HepG2 (cell line): ENCODE data around the gene PRKCE.

Source experiments
- BCL6 ChIP-seq: IDR thresholded peaks from 2 replicates; pipeline ENCODE4 v1.6.1; 2016; ENCODE audit warnings: missing genetic modification reagents, missing compliant biosample characterization
- CBX2 ChIP-seq, 2 experiments: fragments of 200-600 bp in 1 of 2; sonication (generic); formaldehyde crosslinking in 1 of 2; IDR thresholded peaks; 2 replicates each; pipeline versions ENCODE4 v1.7.0 to v1.8.1; 2018 to 2022; ENCODE audit warnings: low read depth in 2 of 2, low read length in 1 of 2, mild to moderate bottlenecking in 1 of 2, missing genetic modification reagents in 1 of 2
- CTCF ChIP-seq: sonication (generic); formaldehyde crosslinking; IDR thresholded peaks from 2 replicates; pipeline ENCODE4 v1.5.0; 2020; ENCODE audit warnings: mild to moderate bottlenecking, missing genetic modification reagents, moderate library complexity
- ELF4 ChIP-seq: sonication (generic); formaldehyde crosslinking; IDR thresholded peaks from 2 replicates; pipeline ENCODE4 v1.5.0; 2020; ENCODE audit warnings: missing genetic modification reagents, mild to moderate bottlenecking, moderate library complexity, borderline replicate concordance
- EP300 ChIP-seq, 3 experiments: sonication (generic) in 1 of 3; formaldehyde crosslinking in 1 of 3; IDR thresholded peaks; 2 replicates each; pipeline versions ENCODE4 v1.5.1 to v1.6.1; 2011 to 2020; ENCODE audit warnings: low read depth in 2 of 3, low read length in 2 of 3, borderline replicate concordance in 1 of 3, improper control_type of control experiment in 1 of 3, mild to moderate bottlenecking in 1 of 3, missing genetic modification reagents in 1 of 3, moderate library complexity in 1 of 3
- FOXP1 ChIP-seq, 2 experiments: fragments of 450-650 bp in 1 of 2; IDR thresholded peaks; 2 replicates each; pipeline ENCODE4 v1.6.1; 2017 to 2018; ENCODE audit warnings: antibody characterized with exemption in 1 of 2
- HDAC1 ChIP-seq: sonication (generic); formaldehyde crosslinking; IDR thresholded peaks from 2 replicates; pipeline ENCODE4 v1.5.1; 2020; ENCODE audit warnings: mild to moderate bottlenecking, missing genetic modification reagents
- NFRKB ChIP-seq: fragments of 450-650 bp; IDR thresholded peaks from 2 replicates; pipeline ENCODE4 v1.6.1; 2017
- ZNF274 ChIP-seq: sonication (generic); formaldehyde crosslinking; IDR thresholded peaks from 2 replicates; pipeline ENCODE4 v1.5.1; 2020; ENCODE audit warnings: mild to moderate bottlenecking, missing genetic modification reagents

DNA sequence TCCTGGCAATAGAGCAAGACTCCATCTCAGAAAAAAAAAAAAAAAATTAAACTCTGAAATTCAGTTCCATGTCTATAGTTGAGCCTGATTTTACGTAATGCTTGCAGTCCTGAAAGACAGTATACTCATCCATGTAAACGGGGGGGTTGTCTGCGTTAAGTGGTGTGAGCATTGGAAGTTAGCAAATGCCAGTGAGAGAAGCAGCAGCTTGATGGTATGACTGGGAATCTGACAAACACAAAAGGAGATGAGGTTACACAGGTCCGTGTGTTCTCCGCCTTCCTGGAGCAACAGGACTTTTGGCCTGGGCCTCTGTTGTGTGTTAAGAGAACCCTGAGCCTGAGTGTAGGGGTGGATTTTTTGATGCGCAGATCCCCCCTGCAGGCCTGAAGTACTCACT lies 82.9 kb downstream of the PRKCE start:
- no peak for TF ChIP-seq BCL6 (CRISPR knock-in tag)
- TF ChIP-seq EP300 (IDR thresholded peaks at IDR 0.05; ENCODE audit: low read depth in 2 of 2, low read length in 2 of 2): no peak
- TF ChIP-seq EP300 (CRISPR knock-in tag; IDR thresholded peaks at IDR 0.05; ENCODE audit: borderline replicate concordance): no peak
- TF ChIP-seq HDAC1 (CRISPR knock-in tag): no peak
- TF ChIP-seq NFRKB: no peak
- TF ChIP-seq FOXP1 (IDR thresholded peaks at IDR 0.05): no peak
- no peak for TF ChIP-seq FOXP1 (CRISPR knock-in tag; IDR thresholded peaks at IDR 0.05)
- no peak for TF ChIP-seq CTCF (CRISPR knock-in tag)
- TF ChIP-seq ZNF274: no peak
- no peak for TF ChIP-seq ELF4 (CRISPR knock-in tag)
- TF ChIP-seq CBX2 (IDR thresholded peaks at IDR 0.05; ENCODE audit: low read depth, low read length): no peak
- no peak for TF ChIP-seq CBX2 (CRISPR knock-in tag; IDR thresholded peaks at IDR 0.05; ENCODE audit: low read depth)
